Stimulated activated memory B cell treated with anti-CD40 and anti-IgM and Interleukin-4, amounts not matched to agents 10 μg/mL and 1 μg/mL and 100 μg/mL, for 72 hours (primary cell): Measurements from ENCODE around the gene MAP3K14.
A peak's percentile ranks its signal among the peaks of the same experiment; 100 is the strongest.

Source experiments
- ATAC-seq: fragments of 150-1000 bp; cut with Tn5 transposase; 2 replicates; pipeline ENCODE4 v1.10.0; 2021
- H3K27ac Mint-ChIP-seq: one replicate; pipeline ENCODE4 v1.8.0; 2022; ENCODE audit warnings: mild to moderate bottlenecking, mixed read lengths
- H3K27me3 Mint-ChIP-seq: one replicate; pipeline ENCODE4 v1.8.0; 2022; ENCODE audit warnings: mixed read lengths
- H3K36me3 Mint-ChIP-seq: one replicate; pipeline ENCODE4 v1.8.0; 2022; ENCODE audit warnings: mixed read lengths
- H3K4me1 Mint-ChIP-seq: one replicate; pipeline ENCODE4 v1.8.0; 2022; ENCODE audit warnings: mixed read lengths
- H3K4me3 Mint-ChIP-seq: one replicate; pipeline ENCODE4 v1.8.0; 2022; ENCODE audit warnings: mild to moderate bottlenecking, moderate library complexity, mixed read lengths
- H3K9me3 Mint-ChIP-seq: one replicate; pipeline ENCODE4 v1.8.0; 2022; ENCODE audit warnings: mixed read lengths

Gene MAP3K14

GRCh38 chr17:45228763-45229539 lies 87.9 kb downstream of the MAP3K14 start:
- H3K9me3 Mint-ChIP-seq: no peaks in the 10 kb centered on the region
- H3K36me3 Mint-ChIP-seq: peaks cover 20% of the 10 kb centered on the region
- peaks cover 100% of the 10 kb centered on the region for H3K4me1 Mint-ChIP-seq
- H3K27ac Mint-ChIP-seq: peak overlapping the region; percentile 97
- ATAC-seq: peak; percentile 72
- no peaks in the 10 kb centered on the region for H3K27me3 Mint-ChIP-seq
- H3K4me3 Mint-ChIP-seq: peak overlapping the region; percentile 85

- Mint-ChIP-seq H3K4me1 (peaks cover 99% of the 10 kb centered on the region), H3K36me3 (peaks cover 13% of the 10 kb centered on the region), H3K27me3 (no peaks in the 10 kb centered on the region), H3K27ac (peak overlapping the region; percentile 97), H3K4me3 (peak overlapping the region; percentile 85), H3K9me3 (no peaks in the 10 kb centered on the region)
- ATAC-seq: no peak
Measured at GRCh38 chr17:45227926-45228762, 88.7 kb downstream of the MAP3K14 start.

GRCh38 chr17:45227101-45227925 lies 89.5 kb downstream of the MAP3K14 start:
- peaks cover 13% of the 10 kb centered on the region for H3K36me3 Mint-ChIP-seq
- peaks cover 90% of the 10 kb centered on the region for H3K4me1 Mint-ChIP-seq
- H3K27me3 Mint-ChIP-seq: no peaks in the 10 kb centered on the region
- peak overlapping the region; percentile 97 for H3K27ac Mint-ChIP-seq
- ATAC-seq: peak; percentile 14
- H3K4me3 Mint-ChIP-seq: peak overlapping the region; percentile 85
- no peaks in the 10 kb centered on the region for H3K9me3 Mint-ChIP-seq

GRCh38 chr17:45226576-45226975 lies 90.2 kb downstream of the MAP3K14 start:
- Mint-ChIP-seq H3K27me3 (no peaks in the 10 kb centered on the region), H3K4me3 (peak overlapping the region; percentile 85), H3K36me3 (peaks cover 7% of the 10 kb centered on the region)

GRCh38 chr17:45225964-45226530 lies 90.8 kb downstream of the MAP3K14 start:
- ATAC-seq: peak; percentile 74
- Mint-ChIP-seq H3K9me3 (no peaks in the 10 kb centered on the region), H3K27ac (peak overlapping the region; percentile 97), H3K4me3 (peak overlapping the region; percentile 85), H3K36me3 (peaks cover 9% of the 10 kb centered on the region), H3K4me1 (peaks cover 79% of the 10 kb centered on the region), H3K27me3 (no peaks in the 10 kb centered on the region)

More at GRCh38 chr17:45226576-45226975, 90.2 kb downstream of the MAP3K14 start:
- H3K4me1 Mint-ChIP-seq: peaks cover 83% of the 10 kb centered on the region
- H3K27ac Mint-ChIP-seq: peak overlapping the region; percentile 97
- no peaks in the 10 kb centered on the region for H3K9me3 Mint-ChIP-seq
- ATAC-seq: no peak

GRCh38 chr17:45225051-45225700 lies 91.6 kb downstream of the MAP3K14 start:
- H3K9me3 Mint-ChIP-seq: no peaks in the 10 kb centered on the region

GRCh38 chr17:45224671-45225050 lies 92.2 kb downstream of the MAP3K14 start:
- Mint-ChIP-seq H3K27ac (peak overlapping the region; percentile 97), H3K36me3 (peaks cover 23% of the 10 kb centered on the region), H3K4me3 (peak overlapping the region; percentile 85), H3K4me1 (peaks cover 79% of the 10 kb centered on the region), H3K27me3 (no peaks in the 10 kb centered on the region), H3K9me3 (no peaks in the 10 kb centered on the region)
- ATAC-seq: no peak

More at GRCh38 chr17:45225051-45225700, 91.6 kb downstream of the MAP3K14 start:
- H3K4me3 Mint-ChIP-seq: peak overlapping the region; percentile 85
- ATAC-seq: no peak
- peaks cover 79% of the 10 kb centered on the region for H3K4me1 Mint-ChIP-seq
- no peaks in the 10 kb centered on the region for H3K27me3 Mint-ChIP-seq
- H3K27ac Mint-ChIP-seq: peak overlapping the region; percentile 97
- peaks cover 17% of the 10 kb centered on the region for H3K36me3 Mint-ChIP-seq

GRCh38 chr17:45223539-45224528 lies 93.0 kb downstream of the MAP3K14 start:
- peaks cover 31% of the 10 kb centered on the region for H3K36me3 Mint-ChIP-seq
- H3K4me1 Mint-ChIP-seq: peaks cover 79% of the 10 kb centered on the region
- no peaks in the 10 kb centered on the region for H3K27me3 Mint-ChIP-seq
- H3K27ac Mint-ChIP-seq: peak overlapping the region; percentile 97
- peak overlapping the region; percentile 85 for H3K4me3 Mint-ChIP-seq
- no peaks in the 10 kb centered on the region for H3K9me3 Mint-ChIP-seq
- peak; percentile 36 for ATAC-seq

- peaks cover 34% of the 10 kb centered on the region for H3K36me3 Mint-ChIP-seq
- no peak for ATAC-seq
- H3K4me3 Mint-ChIP-seq: peak overlapping the region; percentile 85
- no peaks in the 10 kb centered on the region for H3K9me3 Mint-ChIP-seq
- H3K4me1 Mint-ChIP-seq: peaks cover 75% of the 10 kb centered on the region
- no peaks in the 10 kb centered on the region for H3K27me3 Mint-ChIP-seq
- H3K27ac Mint-ChIP-seq: peak overlapping the region; percentile 97
Measured at GRCh38 chr17:45222996-45223538, 93.8 kb downstream of the MAP3K14 start.

- Mint-ChIP-seq H3K27me3 (no peaks in the 10 kb centered on the region), H3K9me3 (no peaks in the 10 kb centered on the region), H3K36me3 (peaks cover 41% of the 10 kb centered on the region), H3K4me1 (peaks cover 72% of the 10 kb centered on the region), H3K4me3 (peak overlapping the region; percentile 85), H3K27ac (peak overlapping the region; percentile 97)
- peak; percentile 31 for ATAC-seq
Measured at GRCh38 chr17:45222289-45222995, 94.4 kb downstream of the MAP3K14 start.

- Mint-ChIP-seq H3K4me1 (peaks cover 70% of the 10 kb centered on the region), H3K27ac (peak overlapping the region; percentile 97), H3K36me3 (peaks cover 43% of the 10 kb centered on the region), H3K27me3 (no peaks in the 10 kb centered on the region), H3K4me3 (peak overlapping the region; percentile 85), H3K9me3 (no peaks in the 10 kb centered on the region)
- no peak for ATAC-seq
Measured at GRCh38 chr17:45222014-45222288, 94.9 kb downstream of the MAP3K14 start.

- peak; percentile 47 for ATAC-seq
- peaks cover 49% of the 10 kb centered on the region for H3K36me3 Mint-ChIP-seq
- H3K27me3 Mint-ChIP-seq: no peaks in the 10 kb centered on the region
- H3K9me3 Mint-ChIP-seq: no peaks in the 10 kb centered on the region
- H3K4me3 Mint-ChIP-seq: peak within 1 kb of the TSS; percentile 85
- peaks cover 64% of the 10 kb centered on the region for H3K4me1 Mint-ChIP-seq
- peak within 1 kb of the TSS; percentile 97 for H3K27ac Mint-ChIP-seq
Measured at GRCh38 chr17:45221081-45222013, 95.5 kb downstream of the MAP3K14 start, which contains the start of gene FMNL1. TSS of gene FMNL1 (plus strand) at chr17:45221885. CDS start at chr17:45222125, 240 bp downstream.
